K562 (cell line): ENCODE results near the gene FOCAD. TPM values are rescaled to one million over a fixed set of nuclear protein-coding genes. Genes with fewer than 3 reads are reported as not detected.

Experiments used
- ATAC-seq: fragments of 200-7000 bp; cut with Tn5 transposase; 3 replicates; pipeline ENCODE4 v1.9.1; 2020; ENCODE audit warnings: moderate library complexity
- BruUV-seq: library from RNA; stranded (reverse); fragments of 400-500 nt; replicated peaks from 2 replicates; lab custom pipeline; 2021; lab: Mats Ljungman, UMichigan
- CTCF ChIA-PET: fragments of 300-600 bp; formaldehyde crosslinking; extraction: SDS; loops from one replicate; lab custom pipeline; 2021; ENCODE audit warnings: low intra/inter-chr PET ratio; lab: Yijun Ruan, JAX
- POLR2A ChIA-PET: fragments of 300-600, 350-650 bp; sonication (Branson Sonifier 250); formaldehyde crosslinking; extraction: SDS; loops from one replicate; lab custom pipeline; 2021; ENCODE audit warnings: antibody characterized with exemption, inconsistent platforms; lab: Yijun Ruan, JAX
- DNase-seq, 4 experiments: peaks; one replicate each; pipeline versions ENCODE4 v3.0.0 to v3.0.0-alpha.2; 2011 to 2018; ENCODE audit warnings: low spot score in 3 of 4, mixed read lengths in 3 of 4; ENCODE audit errors: extremely low read depth in 1 of 4
- FAIRE-seq: peaks from 2 replicates; lab custom pipeline; 2011; peaks lifted over from hg19 to GRCh38; lab: Jason Lieb, UNC
- H2AFZ ChIP-seq: 2 replicates; pipeline ENCODE4 v1.6.0; 2011; ENCODE audit warnings: low read depth, low read length, control low read depth, inconsistent platforms
- H3K27ac ChIP-seq: fragments of 200-600 bp; 3 replicates; pipeline ENCODE4 v1.8.0; 2011; ENCODE audit warnings: low read depth, mild to moderate bottlenecking, control low read depth, inconsistent platforms, low read length, moderate library complexity, mixed read lengths; ENCODE audit errors: extremely low read depth
- H3K27me3 ChIP-seq, 2 experiments: fragments of 300-600 bp in 1 of 2; 2 replicates in 1 of 2; 3 replicates in 1 of 2; pipeline versions ENCODE4 v1.6.0 to v1.8.0; 2011; ENCODE audit warnings: inconsistent platforms in 2 of 2, low read length in 2 of 2, mild to moderate bottlenecking in 1 of 2, mixed read lengths in 1 of 2, moderate library complexity in 1 of 2; ENCODE audit not compliant: control insufficient read depth in 2 of 2, insufficient read depth in 2 of 2
- H3K36me3 ChIP-seq: fragments of 300-600 bp; 3 replicates; pipeline ENCODE4 v1.8.0; 2011; ENCODE audit warnings: mild to moderate bottlenecking, low read length, inconsistent platforms; ENCODE audit not compliant: control insufficient read depth, insufficient read depth
- H3K4me1 ChIP-seq, 2 experiments: fragments of 200-600 bp in 1 of 2; replicated peaks in 1 of 2; 2 replicates in 1 of 2; 3 replicates in 1 of 2; pipeline versions ENCODE4 v1.5.1 to v1.8.0; 2011; ENCODE audit warnings: inconsistent platforms in 2 of 2, low read length in 2 of 2, mild to moderate bottlenecking in 1 of 2, mixed read lengths in 1 of 2, moderate library complexity in 1 of 2; ENCODE audit not compliant: control insufficient read depth in 2 of 2, insufficient read depth in 2 of 2
- H3K4me2 ChIP-seq: 2 replicates; pipeline ENCODE4 v1.6.1; 2011; ENCODE audit warnings: low read length, control low read depth, inconsistent platforms, mixed read lengths; ENCODE audit not compliant: insufficient read depth
- H3K4me3 ChIP-seq: fragments of 200-600 bp; sonication (generic), shearing (Covaris generic); 2 replicates; pipeline ENCODE4 v1.5.1; 2016; ENCODE audit warnings: control low read depth, inconsistent platforms
- H3K79me2 ChIP-seq: fragments of 200-600 bp; 3 replicates; pipeline ENCODE4 v1.8.0; 2011; ENCODE audit warnings: low read length, inconsistent platforms; ENCODE audit not compliant: control insufficient read depth, insufficient read depth
- H3K9ac ChIP-seq, 2 experiments: 2 replicates each; pipeline versions ENCODE4 v1.6.0 to v1.6.1; 2011; ENCODE audit warnings: low read depth in 2 of 2, low read length in 2 of 2, control low read depth in 1 of 2, inconsistent platforms in 1 of 2, mild to moderate bottlenecking in 1 of 2, mixed read lengths in 1 of 2; ENCODE audit not compliant: insufficient read depth in 1 of 2
- H3K9me1 ChIP-seq: one replicate; pipeline ENCODE4 v1.6.0; 2011; ENCODE audit warnings: inconsistent platforms, mild to moderate bottlenecking, low read length, moderate library complexity; ENCODE audit not compliant: control insufficient read depth, insufficient read depth
- H3K9me3 ChIP-seq: replicated peaks from 2 replicates; pipeline ENCODE4 v1.5.1; 2011; ENCODE audit warnings: low read depth, low read length, inconsistent platforms; ENCODE audit not compliant: control insufficient read depth, insufficient read depth
- H4K20me1 ChIP-seq: replicated peaks from 2 replicates; pipeline ENCODE4 v1.6.1; 2011; ENCODE audit warnings: low read length, inconsistent platforms, mixed read lengths; ENCODE audit not compliant: control insufficient read depth, insufficient read depth
- HBP1 ChIP-seq: fragments of 450-650 bp; formaldehyde crosslinking; IDR thresholded peaks from 2 replicates; pipeline ENCODE4 v1.4.0; 2022; ENCODE audit warnings: missing genetic modification characterization
- HNRNPUL1 ChIP-seq: fragments of 200-400 bp; formaldehyde crosslinking; IDR thresholded peaks from 2 replicates; pipeline ENCODE4 v1.6.1; 2017; ENCODE audit warnings: low read length
- KAT2B ChIP-seq: IDR thresholded peaks from one replicate; pipeline ENCODE4 v1.6.1; 2012; ENCODE audit warnings: low read depth, mild to moderate bottlenecking, control low read depth, inconsistent platforms, low read length, moderate library complexity
- ZC3H11A ChIP-seq: IDR thresholded peaks from 2 replicates; pipeline ENCODE4 v1.6.1; 2012; ENCODE audit warnings: low read depth, low read length, improper control_type of control experiment
- WGBS: fragments of 100-300 bp; shearing (Covaris generic); methylation state at CpG from one replicate; pipeline ENCODE4 v1.1.6; 2016; ENCODE audit warnings: low coverage, mixed read lengths; ENCODE audit not compliant: insufficient coverage; ENCODE audit errors: missing lambda C conversion rate; 5-methylcytosine and 5-hydroxymethylcytosine counted together
- in situ Hi-C: fragments of 300-500 bp; cut with MboI; formaldehyde crosslinking; loops from 4 replicates; pipeline ENCODE4 v1.15.0; 2018; ENCODE audit warnings: inconsistent platforms, mixed read lengths
- intact Hi-C: fragments of 100-400 bp; cut with micrococcal nuclease; formaldehyde crosslinking; loops from 2 replicates; pipeline ENCODE4 v1.14.2; 2022
- polyA plus RNA-seq, 8 experiments: library from polyadenylated mRNA; depleted of rRNA in 4 of 8; stranded (reverse) in 5 of 8; unstranded in 3 of 8; fragments of >200 nt; fragmentation: Nextera tagmentation in 2 of 8; fragmentation: Illumina TruSeq in 1 of 8; extraction: Ambion mirVana in 2 of 8; extraction: Trizol in 1 of 8; gene quantifications; 2 replicates each; pipeline versions ENCODE4 v1.2.1 to v1.2.3, GENCODE V29; 2011 to 2014; ENCODE audit warnings: inconsistent platforms in 1 of 8, missing spikeins in 1 of 8
- total RNA-seq, 7 experiments: library from RNA; depleted of rRNA in 6 of 7; stranded (reverse); fragments of >200 nt in 6 of 7; fragmentation: Illumina TruSeq in 2 of 7; extraction: Trizol in 2 of 7; gene quantifications; 2 replicates each; pipeline versions ENCODE4 v1.2.1 to v1.2.3, GENCODE V29; 2011 to 2021; ENCODE audit warnings: low replicate concordance in 1 of 7
- TF ChIP-seq, protein P1 (sequence below): fragments of 250-450 bp; sonication (Bioruptor Pico); IDR thresholded peaks from 2 replicates; pipeline ENCODE4 v1.5.1; 2021; ENCODE audit warnings: mild to moderate bottlenecking

Gene FOCAD
- total and polyA plus RNA-seq, 9 of the 15 experiments (the other 6 are each of a cell fraction or from before 2014, with no cell fraction given): 0.13 to 2.4 (median 1.6) TPM

- H3K27me3 ChIP-seq: no peaks in the 10 kb centered on the region
- H2AFZ ChIP-seq: no peak overlapping the region
- no peak overlapping the region for H3K9ac ChIP-seq
- H3K4me3 ChIP-seq: no peak overlapping the region
- ChIA-PET POLR2A (no interaction called here), CTCF (no interaction called here)
- H3K27ac ChIP-seq: no peak overlapping the region
- ATAC-seq: no peak
- no TSS peak for BruUV-seq
- no peaks in the 10 kb centered on the region for H4K20me1 ChIP-seq
- TF ChIP-seq ZC3H11A (no peak), HNRNPUL1 (no peak), HBP1 (CRISPR knock-in tag) (no peak), KAT2B (no peak)
- TF ChIP-seq, protein P1, sequence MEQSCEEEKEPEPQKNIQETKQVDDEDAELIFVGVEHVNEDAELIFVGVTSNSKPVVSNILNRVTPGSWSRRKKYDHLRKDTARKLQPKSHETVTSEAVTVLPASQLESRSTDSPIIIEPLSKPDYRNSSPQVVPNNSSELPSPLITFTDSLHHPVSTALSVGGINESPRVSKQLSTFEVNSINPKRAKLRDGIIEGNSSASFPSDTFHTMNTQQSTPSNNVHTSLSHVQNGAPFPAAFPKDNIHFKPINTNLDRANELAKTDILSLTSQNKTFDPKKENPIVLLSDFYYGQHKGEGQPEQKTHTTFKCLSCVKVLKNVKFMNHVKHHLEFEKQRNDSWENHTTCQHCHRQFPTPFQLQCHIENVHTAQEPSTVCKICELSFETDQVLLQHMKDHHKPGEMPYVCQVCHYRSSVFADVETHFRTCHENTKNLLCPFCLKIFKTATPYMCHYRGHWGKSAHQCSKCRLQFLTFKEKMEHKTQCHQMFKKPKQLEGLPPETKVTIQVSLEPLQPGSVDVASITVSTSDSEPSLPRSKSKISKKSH (CRISPR knock-in tag): no peak
- FAIRE-seq: no peak
- H3K36me3 ChIP-seq: no peaks in the 10 kb centered on the region
- H3K9me1 ChIP-seq: no peaks in the 10 kb centered on the region
- no peaks in the 10 kb centered on the region for H3K4me1 ChIP-seq
- no peaks in the 10 kb centered on the region for H3K79me2 ChIP-seq
- in situ Hi-C loops (no loop called here), intact Hi-C loops (no loop called here)
- peak in 1 of 4 experiments; percentile 0 for DNase-seq
- 29% methylated on average over 1 of the region's 1 CpG for whole genome bisulfite sequencing
- H3K9me3 ChIP-seq: no peaks in the 10 kb centered on the region
- no peak overlapping the region for H3K4me2 ChIP-seq
Measured at GRCh38 chr9:20749496-20750198, 65.6 kb downstream of the FOCAD start.
